Left hindlimb (tissue), 1 donor: ENCODE results near the gene MIPEP.

Experiments
- DNase-seq: peaks from one replicate; pipeline ENCODE4 v3.0.0-alpha.2; 2018

The MIPEP gene

GRCh38 chr13:23849670-23850069 lies 39.5 kb downstream of the MIPEP start:
- no peak for DNase-seq

GRCh38 chr13:23848646-23849141 lies 40.5 kb downstream of the MIPEP start:
- no peak for DNase-seq

GRCh38 chr13:23848019-23848418 lies 41.2 kb downstream of the MIPEP start:
- DNase-seq = no peak

- no peak for DNase-seq
Observed at GRCh38 chr13:23847497-23847896, 41.7 kb downstream of the MIPEP start.

GRCh38 chr13:23845105-23845725 lies 44.0 kb downstream of the MIPEP start:
- DNase-seq = no peak

- DNase-seq = no peak
Observed at GRCh38 chr13:23844132-23844531, 45.1 kb downstream of the MIPEP start.

- DNase-seq = no peak
Observed at GRCh38 chr13:23843436-23843835, 45.8 kb downstream of the MIPEP start.

GRCh38 chr13:23842406-23842805 lies 46.8 kb downstream of the MIPEP start:
- no peak for DNase-seq

- no peak for DNase-seq
Observed at GRCh38 chr13:23833733-23834611, 55.2 kb downstream of the MIPEP start.

GRCh38 chr13:23828866-23829265 lies 60.3 kb downstream of the MIPEP start:
- no peak for DNase-seq

GRCh38 chr13:23828086-23828485 lies 61.1 kb downstream of the MIPEP start:
- no peak for DNase-seq

GRCh38 chr13:23825179-23825578 lies 64.0 kb downstream of the MIPEP start:
- DNase-seq = no peak

GRCh38 chr13:23824371-23824770 lies 64.8 kb downstream of the MIPEP start:
- no peak for DNase-seq

GRCh38 chr13:23822252-23822824 lies 66.9 kb downstream of the MIPEP start:
- DNase-seq = no peak

GRCh38 chr13:23820530-23820929 lies 68.7 kb downstream of the MIPEP start:
- DNase-seq = no peak

GRCh38 chr13:23817830-23818229 lies 71.4 kb downstream of the MIPEP start:
- DNase-seq = no peak

- no peak for DNase-seq
Observed at GRCh38 chr13:23817136-23817535, 72.1 kb downstream of the MIPEP start.

- DNase-seq = no peak
Observed at GRCh38 chr13:23813635-23814034, 75.6 kb downstream of the MIPEP start.

GRCh38 chr13:23811366-23812062 lies 77.7 kb downstream of the MIPEP start:
- no peak for DNase-seq

- DNase-seq = no peak
Observed at GRCh38 chr13:23810685-23811240, 78.4 kb downstream of the MIPEP start.

GRCh38 chr13:23808803-23809202 lies 80.4 kb downstream of the MIPEP start:
- no peak for DNase-seq

GRCh38 chr13:23806874-23807526 lies 82.2 kb downstream of the MIPEP start:
- no peak for DNase-seq
